ENCODE measurements around the gene STK32C.
"Not testable (repeated sequence)": the region's sequence is repeated elsewhere in the genome, so short reads cannot be mapped to it uniquely, and the experiment has no call there.

The STK32C gene

DNA sequence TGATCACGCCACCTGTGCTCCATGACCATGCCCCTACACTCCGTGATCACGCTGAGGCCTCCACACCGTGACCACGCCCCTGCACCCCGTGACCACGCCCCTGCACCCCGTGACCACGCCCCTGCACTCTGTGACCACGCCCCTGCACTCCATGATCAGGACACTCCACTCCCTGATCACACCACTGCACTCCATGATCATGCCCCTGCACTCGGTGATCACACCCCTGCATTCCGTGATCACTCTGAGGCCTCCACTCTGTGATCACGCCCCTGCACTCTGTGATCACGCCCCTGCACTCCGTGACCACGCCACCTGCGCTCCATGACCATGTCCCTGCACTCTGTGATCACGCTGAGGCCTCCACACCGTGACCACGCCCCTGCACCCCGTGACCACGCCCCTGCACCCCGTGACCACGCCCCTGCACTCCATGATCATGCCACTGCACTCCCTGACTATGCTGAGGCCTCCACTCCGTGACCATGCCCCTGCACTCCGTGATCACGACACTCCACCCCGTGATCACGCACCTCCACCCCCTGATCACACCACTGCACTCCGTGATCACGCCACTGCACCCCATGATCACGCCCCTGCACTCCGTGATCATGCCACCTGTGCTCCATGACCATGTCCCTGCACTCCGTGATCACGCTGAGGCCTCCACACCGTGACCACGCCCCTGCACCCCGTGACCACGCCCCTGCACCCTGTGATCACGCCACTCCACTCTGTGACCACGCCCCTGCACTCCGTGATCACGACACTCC lies 27.7 kb downstream of the STK32C start:
- DNase-seq = no peak

- no peak for DNase-seq
Measured at GRCh38 chr10:132277311-132277741, 30.4 kb downstream of the STK32C start.

DNA sequence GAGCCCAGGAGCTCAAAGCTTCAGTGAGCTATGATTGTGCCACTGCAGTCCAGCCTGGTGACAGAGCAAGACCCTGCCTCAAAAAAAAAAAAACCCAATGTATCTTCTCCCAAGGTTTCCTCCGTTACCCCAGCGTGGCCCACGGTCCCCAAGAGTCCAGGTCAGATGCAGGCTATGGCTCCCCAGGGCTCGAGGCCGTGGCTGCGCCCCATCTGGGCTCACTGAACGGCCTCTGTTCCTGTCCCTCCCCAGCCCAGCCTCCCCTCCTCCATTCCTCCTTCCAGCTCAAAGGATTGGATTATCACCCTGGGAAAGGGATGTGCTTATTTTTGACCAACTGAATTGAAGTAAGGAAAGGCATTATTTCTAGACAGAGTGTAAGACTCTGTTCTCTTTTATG lies 31.0 kb downstream of the STK32C start:
- DNase-seq = no peak

DNA sequence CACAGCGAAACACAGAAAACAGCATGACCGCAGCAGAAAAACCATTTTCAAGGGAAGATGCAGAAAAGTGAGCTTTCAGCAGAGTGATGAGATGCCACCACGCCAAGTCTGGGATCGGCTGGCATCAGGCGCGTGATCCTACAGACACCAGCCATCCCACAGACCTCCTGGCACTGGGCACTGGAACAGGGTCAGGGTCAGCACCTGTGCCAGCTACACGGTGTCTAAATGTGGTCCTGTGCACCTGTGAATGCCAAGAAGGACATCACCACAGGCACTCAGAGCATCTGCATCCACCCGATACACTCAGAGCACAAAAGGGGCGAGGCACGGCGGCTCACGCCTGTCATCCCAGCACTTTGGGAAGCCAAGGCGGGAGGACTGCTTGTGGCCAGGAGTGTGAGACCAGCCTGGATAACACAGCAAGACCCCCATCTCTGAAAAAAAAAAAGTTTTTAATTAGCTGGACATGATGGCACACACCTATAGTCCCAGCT lies 31.5 kb downstream of the STK32C start:
- no peak for DNase-seq

DNA sequence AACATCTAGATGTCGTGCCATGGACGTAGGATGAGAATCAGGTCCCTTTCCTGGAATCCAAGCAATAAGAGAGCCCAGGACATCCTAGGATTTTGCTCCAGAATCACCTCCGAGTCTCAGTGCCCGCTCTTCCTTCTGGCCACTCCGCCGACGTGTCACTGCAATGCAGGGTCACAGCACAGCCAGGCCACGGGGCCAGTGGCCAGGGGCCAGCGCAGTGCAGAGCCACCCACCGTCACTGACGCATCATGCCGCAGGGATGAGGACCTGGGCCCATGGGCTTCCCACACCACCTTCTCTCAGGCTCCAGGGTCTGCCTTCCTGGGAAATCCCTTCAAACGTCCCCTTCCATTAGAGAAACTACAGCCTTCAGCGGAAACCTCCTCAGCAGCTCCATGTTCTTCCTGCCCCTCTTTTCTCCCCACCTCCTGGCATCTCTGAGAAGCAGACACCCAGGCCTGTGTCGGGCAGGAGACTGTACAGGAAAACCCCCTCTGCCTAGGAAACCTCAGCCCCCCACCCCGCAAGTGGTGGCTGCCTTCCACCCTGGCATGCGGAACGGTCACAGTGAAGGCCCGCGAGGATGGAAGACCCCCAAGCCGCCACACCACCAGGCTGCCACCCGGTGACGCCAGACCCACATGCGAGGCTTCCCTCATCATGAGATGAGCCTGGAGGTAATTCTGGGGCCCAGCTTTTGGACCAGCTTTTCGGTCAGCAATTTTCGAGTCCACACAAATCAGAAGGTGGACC lies 32.1 kb downstream of the STK32C start:
- no peak for DNase-seq

DNA sequence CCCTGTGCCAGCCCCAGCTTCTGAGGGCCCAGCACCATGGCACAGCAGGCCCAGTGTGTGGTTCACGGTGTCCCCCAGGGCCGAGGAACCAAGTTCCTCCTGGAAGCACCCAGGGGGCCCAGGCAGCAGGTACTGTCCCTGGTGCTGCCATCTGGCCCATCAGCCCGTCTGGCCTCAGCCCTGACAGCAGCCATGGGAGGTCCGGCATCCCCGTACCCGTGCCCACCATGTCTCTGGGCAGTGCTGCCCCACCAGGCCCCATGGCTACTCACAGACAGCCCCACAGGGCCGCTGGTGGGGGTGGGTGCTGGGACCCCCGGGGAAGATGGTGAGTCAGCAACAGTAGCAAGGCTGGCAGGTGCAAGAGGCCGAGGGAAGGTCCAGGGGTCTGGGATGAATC lies 32.8 kb downstream of the STK32C start:
- DNase-seq = no peak

DNA sequence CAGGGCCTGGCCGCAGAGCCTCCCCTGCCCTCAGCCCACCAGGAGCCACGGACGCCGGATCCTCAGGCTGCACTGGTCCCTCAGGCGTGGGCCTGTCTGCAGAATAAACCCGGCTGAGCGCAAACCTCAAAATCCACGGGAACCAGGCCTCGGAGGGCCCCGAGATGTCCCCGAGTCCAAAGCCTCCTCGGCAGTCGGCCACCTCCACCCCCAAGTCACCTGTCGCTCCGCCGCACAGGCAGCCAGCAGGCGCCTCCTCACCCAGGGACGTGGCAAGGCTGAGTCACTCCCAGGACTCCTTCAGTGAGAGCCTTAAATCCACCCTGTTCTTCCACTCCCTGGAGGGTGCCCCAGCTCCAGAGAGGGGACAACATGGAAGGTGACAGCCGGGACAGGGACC lies 33.2 kb downstream of the STK32C start:
- no peak for DNase-seq

DNA sequence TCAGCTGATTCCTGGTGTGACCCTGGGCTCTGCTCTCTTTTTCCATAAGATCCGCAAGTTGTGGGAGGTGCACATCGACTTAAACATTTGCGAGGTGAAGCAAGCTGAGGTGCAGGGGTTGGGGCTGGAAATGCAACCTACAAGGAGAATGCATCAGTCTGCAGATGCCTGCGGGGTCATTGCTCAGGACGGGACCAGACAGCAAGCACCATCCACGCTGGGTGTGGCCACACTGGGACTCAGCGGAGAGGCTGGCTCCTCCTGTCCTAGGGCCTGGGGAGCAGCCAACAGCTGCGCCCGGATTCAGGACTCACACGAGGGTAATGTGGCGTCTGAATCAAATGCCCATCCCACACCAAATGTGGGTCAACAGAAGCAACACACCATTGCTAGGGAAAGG lies 33.8 kb downstream of the STK32C start:
- no peak for DNase-seq

DNA sequence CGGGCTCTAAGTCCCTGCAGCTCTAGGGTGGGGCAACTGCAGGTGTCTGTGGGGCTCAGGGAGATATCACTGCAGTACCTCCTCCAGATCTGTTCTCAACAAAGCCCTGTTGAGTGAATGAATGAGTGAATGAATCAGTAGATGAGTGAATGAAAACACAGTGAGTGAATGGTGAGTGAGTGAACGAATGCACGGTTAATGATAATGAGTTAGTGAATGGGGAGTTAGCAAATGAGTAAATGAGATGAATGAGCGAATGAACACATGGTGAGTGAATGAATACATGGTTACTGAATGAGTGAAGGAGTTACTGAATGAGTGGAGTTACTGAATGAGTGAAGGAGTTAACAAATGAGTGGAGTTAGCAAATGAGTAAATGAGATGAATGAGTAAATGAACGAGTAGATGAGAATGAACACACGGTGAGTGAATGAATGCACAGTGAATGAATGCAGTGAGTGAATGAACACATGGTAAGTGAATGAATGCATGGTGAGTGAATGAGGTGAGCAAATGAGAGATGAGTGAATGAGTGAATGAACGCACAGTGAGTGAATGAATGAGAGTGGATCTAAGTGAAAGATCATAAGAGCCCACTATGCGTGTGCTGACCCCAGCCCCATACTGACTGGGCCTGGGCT lies 34.3 kb downstream of the STK32C start:
- DNase-seq = no peak

- DNase-seq = no peak
Measured at GRCh38 chr10:132272231-132272971, 35.3 kb downstream of the STK32C start.

DNA sequence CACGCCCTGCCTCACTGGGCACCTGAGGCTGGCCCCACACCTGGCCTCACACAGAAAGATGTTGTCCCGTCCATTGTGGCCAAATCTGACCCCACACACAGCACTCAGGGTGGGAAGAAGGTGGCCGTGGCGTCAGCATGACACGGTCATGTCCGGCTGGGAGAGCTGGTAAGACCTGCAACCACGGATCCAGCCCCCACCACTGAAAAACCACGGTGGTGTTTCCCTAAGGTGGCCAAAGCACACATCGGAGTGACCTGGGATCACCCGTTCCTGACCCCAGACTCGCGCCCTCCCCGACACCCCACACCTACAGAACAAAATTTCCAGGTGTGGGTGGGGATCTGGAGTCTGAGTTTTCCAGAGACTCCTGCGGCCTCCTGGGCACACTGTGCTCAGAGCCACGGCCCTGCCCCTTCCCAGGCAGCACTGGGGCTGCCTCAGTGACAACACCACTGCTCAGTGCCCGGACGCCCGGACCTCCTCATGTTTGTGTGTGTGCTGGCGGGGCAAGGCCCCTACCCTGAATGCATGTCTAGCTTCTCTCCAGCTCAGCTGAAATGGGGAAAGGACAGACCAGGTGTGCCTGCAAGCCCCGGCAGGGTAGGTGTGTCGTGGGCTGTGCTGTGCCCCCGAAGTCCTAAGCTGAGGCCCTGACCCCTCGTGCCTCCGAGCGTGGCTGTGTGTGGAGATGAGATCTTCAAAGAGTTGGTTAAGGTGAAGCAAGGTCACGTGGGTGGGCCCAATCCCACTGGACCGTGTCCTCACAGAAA lies 36.1 kb downstream of the STK32C start:
- DNase-seq = no peak

DNA sequence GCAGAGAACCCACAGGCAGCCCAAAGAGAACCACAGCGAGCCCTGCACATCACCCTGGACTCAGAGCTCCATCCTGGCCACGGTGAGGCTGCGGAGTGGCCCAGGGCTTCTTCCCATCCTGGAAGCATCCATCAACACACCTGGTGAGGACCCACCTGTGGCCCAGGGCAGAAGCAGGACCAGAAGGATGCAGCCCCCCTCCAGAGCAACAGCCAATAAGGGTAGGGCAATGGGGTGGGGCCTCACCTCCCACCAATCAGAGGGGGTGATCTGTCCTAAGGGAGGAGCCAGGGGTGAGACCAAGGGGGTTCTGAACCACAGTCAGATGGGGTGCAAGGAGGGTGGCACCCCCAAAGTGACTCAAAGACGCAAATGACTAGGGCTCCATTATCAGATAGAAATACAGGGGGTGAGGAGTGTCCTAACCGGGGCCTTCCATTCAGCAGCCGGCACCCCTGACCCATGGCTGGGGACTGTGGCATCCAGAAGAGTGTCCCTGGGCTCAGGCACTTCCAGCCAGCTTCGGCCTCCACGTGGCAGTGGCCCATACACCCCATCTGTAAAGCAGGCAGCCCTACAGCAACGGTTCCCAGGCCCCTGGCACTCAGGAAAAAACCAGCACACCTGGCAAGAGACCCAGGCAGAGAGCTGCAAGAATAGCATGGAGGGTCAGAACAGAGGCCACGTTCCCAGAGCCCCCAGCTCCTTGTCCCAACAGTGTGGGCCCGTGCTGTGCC lies 36.9 kb downstream of the STK32C start:
- DNase-seq = no peak

- no peak for DNase-seq
Measured at GRCh38 chr10:132270256-132270655, 37.5 kb downstream of the STK32C start.

DNA sequence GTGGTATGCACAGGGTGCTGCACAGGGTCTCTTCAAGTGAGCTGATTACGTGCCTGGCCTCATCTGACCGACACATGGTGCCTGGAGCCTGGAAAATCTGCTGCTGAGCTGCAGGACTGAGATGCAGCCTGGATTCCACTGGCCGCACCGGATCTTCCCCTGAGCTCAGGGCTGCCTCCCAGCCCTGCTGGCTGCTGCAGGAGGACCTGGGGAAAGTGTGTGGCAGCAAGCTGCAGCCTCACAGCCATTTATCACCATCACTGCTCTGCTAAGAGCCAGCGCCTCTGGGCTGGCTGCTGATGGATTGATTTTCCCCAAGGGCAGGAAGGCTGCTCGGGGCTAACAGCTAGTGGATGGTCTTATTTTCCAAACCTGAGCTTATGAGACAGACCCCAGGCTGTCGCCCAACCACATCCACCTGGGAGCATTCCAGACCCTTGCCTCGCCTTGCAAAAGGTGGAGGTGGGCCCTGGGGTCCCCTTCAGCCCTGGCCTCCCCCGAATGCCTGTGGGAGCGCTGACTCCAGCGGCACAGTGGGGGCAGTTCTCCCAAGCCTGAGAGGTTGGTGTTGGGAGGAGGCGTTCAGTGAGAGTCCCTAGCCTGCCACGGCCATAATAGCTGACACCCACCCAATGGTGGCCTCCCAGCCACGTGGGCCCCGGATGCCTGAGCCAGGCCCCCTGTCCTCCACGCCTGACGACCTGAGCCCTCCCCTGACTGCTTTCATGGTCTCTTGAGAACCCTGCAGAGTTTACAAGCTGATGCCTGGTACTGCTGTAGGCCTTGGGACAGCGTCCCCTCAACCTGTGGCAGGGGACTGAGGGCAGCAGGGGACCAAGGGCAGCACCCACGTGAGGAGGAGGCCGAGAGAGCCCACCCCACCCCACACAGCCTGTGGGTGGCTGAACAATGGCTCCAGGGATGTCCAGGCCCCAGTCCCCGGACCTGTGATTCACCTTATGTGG lies 38.2 kb downstream of the STK32C start:
- no peak for DNase-seq

DNA sequence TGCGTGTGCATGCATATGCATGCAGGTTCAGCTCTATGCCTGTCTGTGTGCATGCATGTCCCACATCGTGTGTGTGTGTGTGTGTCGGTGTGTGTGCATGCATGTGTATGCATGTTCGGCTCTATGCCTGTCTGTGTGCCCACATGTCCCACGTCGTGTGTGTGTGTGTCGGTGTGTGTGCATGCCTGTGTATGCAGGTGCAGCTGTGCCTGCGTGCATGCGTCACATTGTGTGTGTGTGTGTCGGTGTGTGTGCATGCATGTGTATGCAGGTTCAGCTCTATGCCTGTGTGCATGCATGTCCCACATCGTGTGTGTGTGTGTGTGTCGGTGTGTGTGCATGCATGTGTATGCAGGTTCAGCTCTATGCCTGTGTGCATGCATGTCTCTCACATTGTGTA lies 39.8 kb downstream of the STK32C start:
- not testable (repeated sequence) for DNase-seq

DNA sequence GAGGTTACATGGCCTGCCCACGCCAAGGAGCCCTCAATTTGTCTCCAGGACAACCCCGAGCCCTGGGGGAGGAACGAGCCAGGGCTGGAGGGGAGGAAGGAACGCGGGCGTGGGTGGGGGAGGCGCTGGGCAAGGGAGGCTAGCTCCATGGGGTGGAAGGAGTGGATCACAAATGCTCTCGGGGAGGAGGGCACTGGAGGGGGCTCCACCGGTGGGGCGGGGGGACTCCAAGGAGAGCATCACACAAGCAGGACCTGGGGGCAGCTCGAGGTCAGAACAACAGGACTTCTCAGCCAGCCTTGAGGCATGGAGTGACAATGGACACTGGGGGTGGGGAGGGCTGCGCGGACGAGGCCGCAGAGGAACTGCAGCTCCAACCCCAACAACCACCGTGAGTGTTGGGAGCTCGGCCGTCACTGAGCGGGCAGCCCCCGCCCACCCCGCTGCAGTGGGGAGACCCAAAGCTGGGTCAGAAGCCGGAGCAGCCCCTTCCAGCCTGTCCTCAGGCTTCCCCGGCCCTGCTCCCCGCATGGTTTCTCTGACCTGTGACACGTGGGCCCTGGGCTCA lies 41.1 kb downstream of the STK32C start:
- no peak for DNase-seq

DNA sequence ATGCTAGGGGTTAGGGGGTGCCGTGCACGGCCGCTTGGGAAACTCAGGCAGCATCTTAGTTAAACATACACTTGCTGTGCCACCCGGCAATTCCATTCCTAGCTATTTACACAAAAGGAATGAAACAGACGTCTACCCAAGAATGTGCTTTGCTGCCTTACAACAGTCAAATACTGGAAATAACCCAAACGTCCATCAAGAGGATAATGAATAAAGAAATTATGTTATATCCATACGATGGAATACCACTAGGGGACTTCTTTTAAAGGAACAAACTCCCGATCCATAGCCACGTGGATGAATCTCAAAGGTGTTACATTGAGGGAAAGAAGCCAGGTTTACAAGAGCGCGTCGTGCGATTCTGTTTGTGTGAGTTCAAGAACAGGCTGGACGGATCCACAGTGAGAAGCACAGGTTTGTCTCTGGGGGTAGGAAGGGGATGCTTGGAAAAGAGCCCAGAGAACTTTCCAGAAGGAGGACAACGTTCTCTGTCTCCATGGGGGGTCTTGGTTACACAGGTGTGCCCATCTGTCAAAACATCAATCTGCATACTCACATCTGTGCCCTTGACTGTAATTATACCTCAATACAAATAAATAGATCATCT lies 41.8 kb downstream of the STK32C start:
- DNase-seq = no peak

- no peak for DNase-seq
Measured at GRCh38 chr10:132264966-132265889, 42.5 kb downstream of the STK32C start.

Measured in CD4-positive, alpha-beta T cell treated with Interleukin-12 subunit alpha and Interleukin-12 subunit beta, for 1 hour (primary cell).